Measurements from ENCODE around the gene PHF13.
A peak's percentile ranks its signal among the peaks of the same experiment; 100 is the strongest.
"Not testable (repeated sequence)": the region's sequence is repeated elsewhere in the genome, so short reads cannot be mapped to it uniquely, and the experiment has no call there.

The PHF13 gene

GRCh38 chr1:6596351-6596750, 17.2 kb upstream of the PHF13 start:
- no peak for DNase-seq (ENCODE audit: low read depth, low spot score)
- Histone ChIP-seq H3K4me3 (ENCODE audit: low read length) (no peak overlapping the region), H3K9me3 (ENCODE audit: control insufficient read depth, insufficient read depth, low read length) (no peaks in the 10 kb centered on the region), H3K4me1 (ENCODE audit: control insufficient read depth, insufficient read depth, low read length) (no peaks in the 10 kb centered on the region), H3K27ac (ENCODE audit: low read length) (no peak overlapping the region), H3K27me3 (ENCODE audit: control insufficient read depth, insufficient read depth, low read length) (no peaks in the 10 kb centered on the region), H3K36me3 (ENCODE audit: control insufficient read depth, insufficient read depth, low read length) (peaks cover 34% of the 10 kb centered on the region)
- no CpG with 5 or more reads among the region's 7 CpGs for WGBS (ENCODE audit: insufficient coverage, insufficient read length)

GRCh38 chr1:6596886-6597776, 16.4 kb upstream of the PHF13 start:
- Histone ChIP-seq H3K27ac (ENCODE audit: low read length) (no peak overlapping the region), H3K27me3 (ENCODE audit: control insufficient read depth, insufficient read depth, low read length) (no peaks in the 10 kb centered on the region), H3K9me3 (ENCODE audit: control insufficient read depth, insufficient read depth, low read length) (no peaks in the 10 kb centered on the region), H3K4me3 (ENCODE audit: low read length) (no peak overlapping the region), H3K36me3 (ENCODE audit: control insufficient read depth, insufficient read depth, low read length) (peaks cover 33% of the 10 kb centered on the region), H3K4me1 (ENCODE audit: control insufficient read depth, insufficient read depth, low read length) (no peaks in the 10 kb centered on the region)
- DNase-seq (ENCODE audit: low read depth, low spot score): no peak
- no CpG with 5 or more reads among the region's 15 CpGs for WGBS (ENCODE audit: insufficient coverage, insufficient read length)

- no peak for DNase-seq (ENCODE audit: low read depth, low spot score)
- peaks cover 30% of the 10 kb centered on the region for H3K36me3 ChIP-seq (ENCODE audit: control insufficient read depth, insufficient read depth, low read length)
- no peak overlapping the region for H3K27ac ChIP-seq (ENCODE audit: low read length)
- no peaks in the 10 kb centered on the region for H3K9me3 ChIP-seq (ENCODE audit: control insufficient read depth, insufficient read depth, low read length)
- no peak overlapping the region for H3K4me3 ChIP-seq (ENCODE audit: low read length)
- no peaks in the 10 kb centered on the region for H3K4me1 ChIP-seq (ENCODE audit: control insufficient read depth, insufficient read depth, low read length)
- WGBS (ENCODE audit: insufficient coverage, insufficient read length): no CpG with 5 or more reads among the region's 6 CpGs
- H3K27me3 ChIP-seq (ENCODE audit: control insufficient read depth, insufficient read depth, low read length): no peaks in the 10 kb centered on the region
Observed at GRCh38 chr1:6597777-6598131, 15.8 kb upstream of the PHF13 start.

GRCh38 chr1:6599141-6599975, 14.2 kb upstream of the PHF13 start:
- peaks cover 25% of the 10 kb centered on the region for H3K36me3 ChIP-seq (ENCODE audit: control insufficient read depth, insufficient read depth, low read length)
- H3K9me3 ChIP-seq (ENCODE audit: control insufficient read depth, insufficient read depth, low read length): no peaks in the 10 kb centered on the region
- no peak overlapping the region for H3K4me3 ChIP-seq (ENCODE audit: low read length)
- no peaks in the 10 kb centered on the region for H3K4me1 ChIP-seq (ENCODE audit: control insufficient read depth, insufficient read depth, low read length)
- WGBS (ENCODE audit: insufficient coverage, insufficient read length): no CpG with 5 or more reads among the region's 31 CpGs
- H3K27ac ChIP-seq (ENCODE audit: low read length): no peak overlapping the region
- no peak for DNase-seq (ENCODE audit: low read depth, low spot score)
- H3K27me3 ChIP-seq (ENCODE audit: control insufficient read depth, insufficient read depth, low read length): no peaks in the 10 kb centered on the region

- H3K27ac ChIP-seq (ENCODE audit: low read length); H3K27me3 ChIP-seq (ENCODE audit: control insufficient read depth, insufficient read depth, low read length); H3K4me1 ChIP-seq (ENCODE audit: control insufficient read depth, insufficient read depth, low read length); DNase-seq (ENCODE audit: low read depth, low spot score); H3K9me3 ChIP-seq (ENCODE audit: control insufficient read depth, insufficient read depth, low read length); H3K4me3 ChIP-seq (ENCODE audit: low read length): not testable (repeated sequence)
- peaks cover 23% of the 10 kb centered on the region for H3K36me3 ChIP-seq (ENCODE audit: control insufficient read depth, insufficient read depth, low read length)
- no CpG with 5 or more reads among the region's 8 CpGs for WGBS (ENCODE audit: insufficient coverage, insufficient read length)
Observed at GRCh38 chr1:6599991-6600390, 13.5 kb upstream of the PHF13 start.

GRCh38 chr1:6600410-6601048, 13.0 kb upstream of the PHF13 start:
- H3K4me3 ChIP-seq (ENCODE audit: low read length): peak overlapping the region; percentile 75; the same call in 1 of the 2 replicates
- DNase-seq (ENCODE audit: low read depth, low spot score): no peak
- H3K4me1 ChIP-seq (ENCODE audit: control insufficient read depth, insufficient read depth, low read length): no peaks in the 10 kb centered on the region
- no peaks in the 10 kb centered on the region for H3K9me3 ChIP-seq (ENCODE audit: control insufficient read depth, insufficient read depth, low read length)
- no peak overlapping the region for H3K27ac ChIP-seq (ENCODE audit: low read length)
- no peaks in the 10 kb centered on the region for H3K27me3 ChIP-seq (ENCODE audit: control insufficient read depth, insufficient read depth, low read length)
- WGBS (ENCODE audit: insufficient coverage, insufficient read length): no CpG with 5 or more reads among the region's 10 CpGs
- peaks cover 18% of the 10 kb centered on the region for H3K36me3 ChIP-seq (ENCODE audit: control insufficient read depth, insufficient read depth, low read length)

- no peaks in the 10 kb centered on the region for H3K27me3 ChIP-seq (ENCODE audit: control insufficient read depth, insufficient read depth, low read length)
- WGBS (ENCODE audit: insufficient coverage, insufficient read length): no CpG with 5 or more reads among the region's 40 CpGs
- no peaks in the 10 kb centered on the region for H3K9me3 ChIP-seq (ENCODE audit: control insufficient read depth, insufficient read depth, low read length)
- no peak for DNase-seq (ENCODE audit: low read depth, low spot score)
- no peak overlapping the region for H3K27ac ChIP-seq (ENCODE audit: low read length)
- peaks cover 18% of the 10 kb centered on the region for H3K36me3 ChIP-seq (ENCODE audit: control insufficient read depth, insufficient read depth, low read length)
- H3K4me3 ChIP-seq (ENCODE audit: low read length): peak overlapping the region; percentile 75
- H3K4me1 ChIP-seq (ENCODE audit: control insufficient read depth, insufficient read depth, low read length): no peaks in the 10 kb centered on the region
Observed at GRCh38 chr1:6601049-6601922, 12.2 kb upstream of the PHF13 start.

- DNase-seq (ENCODE audit: low read depth, low spot score): no peak
- peak overlapping the region; percentile 75 for H3K4me3 ChIP-seq (ENCODE audit: low read length)
- H3K36me3 ChIP-seq (ENCODE audit: control insufficient read depth, insufficient read depth, low read length): peaks cover 15% of the 10 kb centered on the region
- no CpG with 5 or more reads among the region's 103 CpGs for WGBS (ENCODE audit: insufficient coverage, insufficient read length)
- H3K4me1 ChIP-seq (ENCODE audit: control insufficient read depth, insufficient read depth, low read length): no peaks in the 10 kb centered on the region
- no peaks in the 10 kb centered on the region for H3K27me3 ChIP-seq (ENCODE audit: control insufficient read depth, insufficient read depth, low read length)
- no peak overlapping the region for H3K27ac ChIP-seq (ENCODE audit: low read length)
- no peaks in the 10 kb centered on the region for H3K9me3 ChIP-seq (ENCODE audit: control insufficient read depth, insufficient read depth, low read length)
Observed at GRCh38 chr1:6601923-6602668, 11.4 kb upstream of the PHF13 start.

- Histone ChIP-seq H3K27me3 (ENCODE audit: control insufficient read depth, insufficient read depth, low read length) (no peaks in the 10 kb centered on the region), H3K4me1 (ENCODE audit: control insufficient read depth, insufficient read depth, low read length) (no peaks in the 10 kb centered on the region), H3K27ac (ENCODE audit: low read length) (no peak within 1 kb of the TSS), H3K4me3 (ENCODE audit: low read length) (peak within 1 kb of the TSS; percentile 75), H3K9me3 (ENCODE audit: control insufficient read depth, insufficient read depth, low read length) (no peaks in the 10 kb centered on the region), H3K36me3 (ENCODE audit: control insufficient read depth, insufficient read depth, low read length) (peaks cover 10% of the 10 kb centered on the region)
- WGBS (ENCODE audit: insufficient coverage, insufficient read length): no CpG with 5 or more reads among the region's 84 CpGs
- no peak for DNase-seq (ENCODE audit: low read depth, low spot score)
Observed at GRCh38 chr1:6602669-6603237, 10.8 kb upstream of the PHF13 start, which contains the start of gene KLHL21. Gene KLHL21 (minus strand): TSS chr1:6602869. CDS start chr1:6602817, 52 bp downstream.

Measured in iPS DF 6.9 (cell line).